ENCODE measurements around the gene ABCA2.

ABCA2 gene

DNA sequence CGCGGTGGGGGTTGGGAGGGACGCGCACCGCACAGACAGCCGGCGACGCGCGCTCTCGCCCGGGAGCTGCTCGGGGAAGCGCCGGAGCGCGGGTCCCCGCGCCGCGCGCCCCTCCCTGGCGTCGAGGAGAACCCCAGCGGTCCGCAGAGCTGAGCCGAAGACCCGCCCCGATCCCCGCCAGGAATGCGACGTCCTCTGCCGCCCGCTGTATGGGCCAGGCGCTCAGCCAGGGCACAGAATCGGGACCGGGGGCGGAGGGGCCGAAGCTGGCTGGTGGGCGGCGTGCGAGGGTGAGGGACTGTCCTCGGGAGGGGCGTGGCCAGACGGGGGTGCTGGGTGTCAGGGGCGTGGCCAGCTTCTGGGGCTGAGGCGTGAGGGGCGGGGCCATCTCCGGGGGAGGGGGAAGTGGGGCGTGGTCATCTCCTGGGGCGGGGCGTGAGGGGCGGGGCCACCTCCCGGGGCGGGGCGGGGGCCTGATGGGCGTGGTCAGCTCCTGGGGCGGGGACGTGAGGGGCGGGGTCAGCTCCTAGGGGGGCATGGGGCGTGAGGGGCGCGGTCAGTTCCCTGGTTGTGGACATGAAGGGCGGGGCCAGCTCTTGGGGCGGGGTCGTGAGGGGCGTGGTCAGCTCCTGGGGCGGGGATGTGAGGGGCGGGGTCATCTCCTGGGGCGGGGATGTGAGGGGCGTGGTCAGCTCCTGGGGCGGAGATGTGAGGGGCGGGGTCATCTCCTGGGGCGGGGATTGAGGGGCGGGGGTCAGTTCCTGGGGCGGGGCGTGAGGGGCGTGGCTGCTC, 49.8 kb downstream of the ABCA2 start:
- TF ChIP-seq, protein P1, sequence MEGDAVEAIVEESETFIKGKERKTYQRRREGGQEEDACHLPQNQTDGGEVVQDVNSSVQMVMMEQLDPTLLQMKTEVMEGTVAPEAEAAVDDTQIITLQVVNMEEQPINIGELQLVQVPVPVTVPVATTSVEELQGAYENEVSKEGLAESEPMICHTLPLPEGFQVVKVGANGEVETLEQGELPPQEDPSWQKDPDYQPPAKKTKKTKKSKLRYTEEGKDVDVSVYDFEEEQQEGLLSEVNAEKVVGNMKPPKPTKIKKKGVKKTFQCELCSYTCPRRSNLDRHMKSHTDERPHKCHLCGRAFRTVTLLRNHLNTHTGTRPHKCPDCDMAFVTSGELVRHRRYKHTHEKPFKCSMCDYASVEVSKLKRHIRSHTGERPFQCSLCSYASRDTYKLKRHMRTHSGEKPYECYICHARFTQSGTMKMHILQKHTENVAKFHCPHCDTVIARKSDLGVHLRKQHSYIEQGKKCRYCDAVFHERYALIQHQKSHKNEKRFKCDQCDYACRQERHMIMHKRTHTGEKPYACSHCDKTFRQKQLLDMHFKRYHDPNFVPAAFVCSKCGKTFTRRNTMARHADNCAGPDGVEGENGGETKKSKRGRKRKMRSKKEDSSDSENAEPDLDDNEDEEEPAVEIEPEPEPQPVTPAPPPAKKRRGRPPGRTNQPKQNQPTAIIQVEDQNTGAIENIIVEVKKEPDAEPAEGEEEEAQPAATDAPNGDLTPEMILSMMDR (IDR thresholded peaks at IDR 0.05) = no peak

DNA sequence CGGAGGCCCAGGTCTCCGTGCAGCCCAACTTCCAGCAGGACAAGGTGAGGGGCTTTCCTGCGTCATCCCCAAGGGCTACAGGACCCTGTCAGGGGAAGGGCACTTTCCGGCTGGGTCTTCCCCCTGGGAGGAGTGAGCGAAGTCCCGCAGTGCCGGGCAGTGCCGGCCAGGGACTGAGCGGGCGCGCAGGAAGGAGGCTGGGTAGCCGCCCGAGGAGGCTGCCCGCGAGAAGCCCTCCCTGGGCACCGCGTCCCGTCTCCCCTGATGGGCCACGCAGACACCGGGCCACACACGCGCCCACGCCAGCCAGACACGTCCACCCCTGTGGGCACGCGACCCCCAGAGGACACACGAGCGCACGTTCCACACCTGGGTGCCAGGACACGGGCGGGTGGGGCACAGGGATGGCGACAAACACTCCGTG, 50.4 kb downstream of the ABCA2 start:
- TF ChIP-seq, protein P1 (IDR thresholded peaks at IDR 0.05) = no peak

DNA sequence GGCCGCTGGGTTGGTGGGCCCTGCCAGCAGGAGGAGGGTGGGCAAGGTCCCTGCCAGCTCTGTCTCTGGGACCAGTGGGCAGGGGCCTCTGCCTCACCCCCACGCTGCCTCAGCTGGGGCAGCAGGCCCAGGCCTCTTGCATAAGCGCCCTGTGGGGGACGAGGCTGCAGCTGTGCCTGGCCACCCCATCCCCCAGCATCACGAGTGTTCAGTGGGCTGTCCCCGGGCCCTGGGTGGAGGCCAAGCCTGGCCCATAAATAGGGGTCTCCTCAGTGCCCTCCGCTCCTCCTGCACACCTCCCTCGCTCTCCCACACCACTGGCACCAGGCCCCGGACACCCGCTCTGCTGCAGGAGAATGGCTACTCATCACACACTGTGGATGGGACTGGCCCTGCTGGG, 50.8 kb downstream of the ABCA2 start, which contains the start of gene PTGDS:
TSS of gene PTGDS (plus strand) at position 282 of the 400 bp plus-strand sequence. CDS start at position 357, 75 bp downstream.
- TF ChIP-seq, protein P1 (IDR thresholded peaks at IDR 0.05) = no peak

DNA sequence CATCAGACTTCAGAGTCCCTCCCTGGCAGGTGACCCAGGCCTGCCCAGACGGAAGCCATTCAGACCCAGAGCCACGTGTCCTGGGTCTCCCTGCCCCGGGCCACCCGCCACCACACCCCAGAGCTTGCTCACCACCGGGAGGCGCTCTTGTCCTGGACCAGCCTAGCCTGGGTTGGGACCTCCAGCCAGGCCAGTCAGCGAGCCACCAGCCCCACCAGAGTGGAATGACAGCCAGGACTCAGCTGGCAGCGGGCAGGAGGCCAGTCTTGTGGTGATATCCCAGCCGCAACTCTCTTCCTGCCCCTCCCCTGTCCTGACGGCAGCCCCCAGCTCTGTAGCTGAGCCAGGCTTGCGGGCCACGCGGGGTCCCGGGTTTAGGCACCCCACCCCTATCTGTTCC, 52.4 kb downstream of the ABCA2 start:
- TF ChIP-seq, protein P1 (IDR thresholded peaks at IDR 0.05) = no peak

DNA sequence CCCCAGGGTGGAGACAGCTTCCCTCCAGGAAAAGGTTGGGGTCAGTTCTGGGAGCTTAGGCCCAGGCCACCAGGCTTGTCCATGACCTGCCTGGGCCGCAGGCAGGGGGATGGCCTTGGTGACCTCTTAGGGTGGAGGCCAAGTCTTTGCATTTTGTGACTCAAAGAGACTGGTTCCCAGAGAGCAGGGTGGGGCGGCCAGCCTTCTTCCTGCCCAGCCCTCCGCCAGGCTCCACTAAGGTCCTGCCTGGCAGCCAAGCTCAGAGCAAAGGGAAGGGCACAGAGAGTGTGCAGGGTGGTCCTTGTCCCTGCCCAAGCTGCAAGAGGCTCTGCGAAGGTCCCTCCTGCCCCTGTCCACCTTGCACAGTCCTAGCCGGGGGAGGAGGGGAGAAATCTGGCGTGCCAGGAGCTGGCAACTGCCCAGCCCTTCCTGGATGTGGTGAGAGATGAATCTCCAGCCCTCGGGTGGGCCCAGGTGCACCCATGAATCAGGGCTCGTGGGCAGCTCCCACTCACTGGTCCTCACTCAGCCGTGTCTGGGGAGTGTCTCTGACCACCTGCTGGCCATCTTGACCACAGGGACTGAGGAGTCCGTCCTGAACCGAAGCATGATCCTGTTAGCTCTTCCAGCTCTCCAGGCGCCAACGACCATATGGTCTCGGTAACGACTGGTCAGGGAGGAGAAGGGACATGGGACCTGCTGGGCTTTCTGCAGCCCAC, 53.1 kb downstream of the ABCA2 start:
- TF ChIP-seq, protein P1 (IDR thresholded peaks at IDR 0.05) = no peak

DNA sequence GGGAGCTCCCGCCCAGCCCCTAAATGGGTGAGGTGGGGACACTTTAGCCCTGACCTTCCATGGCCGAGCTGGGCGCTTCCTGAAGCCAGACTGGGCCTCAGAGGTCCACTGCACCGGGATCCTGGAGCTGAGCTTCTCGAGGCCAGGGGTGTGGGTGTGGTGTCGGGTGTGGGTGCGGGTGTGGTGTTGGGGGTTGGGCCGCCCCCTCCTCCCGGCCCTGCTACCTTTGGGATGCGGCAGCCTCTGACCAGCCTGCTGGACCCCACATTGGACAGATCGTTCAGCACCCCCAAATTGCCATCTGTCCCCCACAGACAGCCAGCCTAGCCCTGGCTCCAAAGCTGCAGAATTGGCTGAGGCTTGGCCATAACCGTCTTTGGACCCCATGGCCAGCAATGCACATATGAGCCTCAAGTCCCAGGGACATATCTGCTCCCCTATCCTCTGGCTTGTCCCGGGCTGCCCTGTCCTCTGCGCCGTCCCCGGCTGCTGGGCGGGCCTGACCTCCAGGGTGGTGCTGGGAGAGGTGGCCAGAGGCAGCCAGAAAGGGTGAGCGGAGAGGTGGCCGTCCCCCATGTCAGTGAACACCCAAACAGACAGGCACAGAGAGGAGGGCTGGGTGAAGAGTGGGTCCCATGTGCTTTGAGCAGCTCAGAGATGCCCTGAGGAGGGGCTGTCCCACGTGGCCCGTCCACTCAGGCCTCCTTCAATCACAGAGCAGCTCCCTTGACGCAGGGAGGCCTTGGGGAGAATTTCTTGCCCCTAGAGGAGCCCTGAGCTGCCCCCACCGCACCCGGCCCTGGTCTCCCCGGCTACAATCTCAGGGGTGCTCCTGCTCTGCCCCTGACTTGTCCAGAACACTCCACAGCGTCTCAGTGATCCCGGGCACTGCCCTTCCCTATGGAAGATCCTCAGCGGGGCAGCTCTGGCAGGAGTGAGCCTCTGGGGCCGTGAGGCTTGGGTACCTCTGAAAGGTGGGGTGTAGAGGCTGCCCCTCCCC, 54.1 kb downstream of the ABCA2 start:
- TF ChIP-seq, protein P1 (IDR thresholded peaks at IDR 0.05) = no peak

DNA sequence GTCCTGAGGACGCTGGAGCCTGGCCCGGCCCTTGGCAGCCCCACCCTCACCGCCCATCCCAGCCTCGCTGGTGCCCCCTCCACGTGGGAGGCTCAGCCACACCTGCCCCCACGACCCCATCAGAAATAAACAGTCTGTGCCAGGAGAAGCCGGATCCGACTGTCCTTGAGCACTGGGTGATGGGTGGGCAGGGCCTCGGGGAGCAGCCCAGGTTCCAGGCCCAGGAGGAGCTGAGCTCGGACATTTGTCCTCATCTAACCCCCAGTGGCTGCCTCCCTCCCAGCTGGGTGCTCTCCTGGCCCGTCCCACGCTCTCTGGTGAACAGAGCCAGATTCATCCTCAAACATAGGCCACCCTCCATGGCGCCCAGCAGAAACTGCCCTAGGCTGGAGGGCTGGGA, 55.3 kb downstream of the ABCA2 start:
- TF ChIP-seq, protein P1 (IDR thresholded peaks at IDR 0.05) = no peak
